IPS-NIHi7 (cell line): ENCODE results near the gene TRIP10.
A peak's percentile ranks its signal among the peaks of the same experiment; 100 is the strongest.

Experiments
- DNase-seq: peaks from one replicate; pipeline ENCODE4 v3.0.0; 2012; ENCODE audit warnings: mixed read lengths; ENCODE audit errors: extremely low spot score

The TRIP10 gene

GRCh38 chr19:6725513-6726231 is 13.8 kb upstream of the TRIP10 start:
- DNase-seq = no peak

- no peak for DNase-seq
Observed at GRCh38 chr19:6728346-6728745, 11.1 kb upstream of the TRIP10 start.

- no peak for DNase-seq
Observed at GRCh38 chr19:6729573-6730152, 9.8 kb upstream of the TRIP10 start.

- DNase-seq = peak; percentile 89
Observed at GRCh38 chr19:6730153-6730804, 9.2 kb upstream of the TRIP10 start.

- no peak for DNase-seq
Observed at GRCh38 chr19:6730941-6731670, 8.4 kb upstream of the TRIP10 start.

- no peak for DNase-seq
Observed at GRCh38 chr19:6731822-6732221, 7.7 kb upstream of the TRIP10 start.

GRCh38 chr19:6732803-6733337 is 6.6 kb upstream of the TRIP10 start:
- DNase-seq = no peak

- no peak for DNase-seq
Observed at GRCh38 chr19:6733338-6734095, 6.0 kb upstream of the TRIP10 start.

- no peak for DNase-seq
Observed at GRCh38 chr19:6734096-6734696, 5.3 kb upstream of the TRIP10 start.

- DNase-seq = no peak
Observed at GRCh38 chr19:6735181-6735911, 4.1 kb upstream of the TRIP10 start.

GRCh38 chr19:6736169-6736916 is 3.1 kb upstream of the TRIP10 start:
- DNase-seq = peak; percentile 63

GRCh38 chr19:6736917-6737283 is 2.6 kb upstream of the TRIP10 start:
- DNase-seq = no peak

GRCh38 chr19:6737284-6737872 is 2.1 kb upstream of the TRIP10 start, which contains the start of gene GPR108:
TSS of gene GPR108 (minus strand) at chr19:6737580. CDS start at chr19:6737576, 4 bp downstream.
- peak; percentile 95 for DNase-seq

GRCh38 chr19:6737873-6738786 is 1.4 kb upstream of the TRIP10 start:
- no peak for DNase-seq

GRCh38 chr19:6738787-6739389 is 592 bp upstream of the TRIP10 start:
- no peak for DNase-seq

- DNase-seq = no peak
Observed at GRCh38 chr19:6739883-6740588, 556 bp downstream of the TRIP10 start.
